Gastroesophageal sphincter (tissue), 4 donors: ENCODE measurements around the gene BUD13. TPM values are rescaled to one million over a fixed set of nuclear protein-coding genes. Genes with fewer than 3 reads are reported as not detected.
"Not testable (repeated sequence)": the region's sequence is repeated elsewhere in the genome, so short reads cannot be mapped to it uniquely, and the experiment has no call there.

ENCODE experiments used
- ATAC-seq: fragments of 150-250 bp; one replicate; pipeline ENCODE4 v1.9.1; 2016; ENCODE audit warnings: mild to moderate bottlenecking, moderate library complexity
- H3K27ac ChIP-seq, 4 donors: fragments of 200-600 bp; sonication (generic) in 3 of 4; 1 replicate in 3 of 4; 2 replicates in 1 of 4; pipeline ENCODE4 v1.5.1; 2016 to 2019
- H3K27me3 ChIP-seq: fragments of 200-600 bp; sonication (generic); one replicate; pipeline ENCODE4 v1.5.1; 2019
- H3K36me3 ChIP-seq, 2 donors: fragments of 200-600 bp; sonication (generic); one replicate each; pipeline ENCODE4 v1.5.1; 2019; ENCODE audit warnings: control low read depth in 1 of 2
- H3K4me1 ChIP-seq, 3 donors: fragments of 200-600 bp; sonication (generic); 1 replicate in 2 of 3; 2 replicates in 1 of 3; pipeline ENCODE4 v1.5.1; 2016 to 2019; ENCODE audit warnings: control low read depth in 2 of 3
- H3K4me3 ChIP-seq, 2 donors: fragments of 200-600 bp; sonication (generic); one replicate each; pipeline ENCODE4 v1.5.1; 2019; ENCODE audit warnings: mild to moderate bottlenecking in 1 of 2, moderate library complexity in 1 of 2
- H3K9me3 ChIP-seq, 3 donors: fragments of 200-600 bp; sonication (generic); one replicate each; pipeline ENCODE4 v1.5.1; 2017 to 2019; ENCODE audit warnings: control low read depth in 2 of 3
- EP300 ChIP-seq: sonication (generic); formaldehyde crosslinking; IDR thresholded peaks from one replicate; pipeline ENCODE4 v1.6.1; 2017; ENCODE audit warnings: antibody characterized with exemption, mild to moderate bottlenecking
- POLR2A ChIP-seq, 2 donors: fragments of 450-650 bp; IDR thresholded peaks; one replicate each; pipeline ENCODE4 v1.6.1; 2017; ENCODE audit warnings: antibody characterized with exemption in 2 of 2, mild to moderate bottlenecking in 2 of 2, moderate library complexity in 1 of 2
- POLR2AphosphoS5 ChIP-seq: sonication (generic); formaldehyde crosslinking; IDR thresholded peaks from one replicate; pipeline ENCODE4 v1.6.1; 2017; ENCODE audit warnings: antibody characterized with exemption
- WGBS, 2 donors: methylation state at CpG; one replicate each; pipeline ENCODE4 v1.1.5; 2018; ENCODE audit warnings: low coverage in 1 of 2; 5-methylcytosine and 5-hydroxymethylcytosine counted together
- total RNA-seq, 4 donors: library from RNA; depleted of rRNA; stranded (reverse); fragments of >200 nt; gene quantifications; one replicate each; pipeline ENCODE4 v1.1.0, GENCODE V29; 2016
- TF ChIP-seq, protein P1 (sequence below), 4 experiments: fragments of 200-600 bp in 2 of 4; fragments of 450-650 bp in 2 of 4; sonication (generic) in 1 of 4; IDR thresholded peaks; one replicate each; pipeline ENCODE4 v1.5.1; 2017 to 2019; ENCODE audit warnings: antibody characterized with exemption in 4 of 4, mild to moderate bottlenecking in 2 of 4, moderate library complexity in 2 of 4

The BUD13 gene
- total RNA-seq, 4 donors from 2014 or later: 13.5 to 17.3 (median 15.8) TPM

DNA sequence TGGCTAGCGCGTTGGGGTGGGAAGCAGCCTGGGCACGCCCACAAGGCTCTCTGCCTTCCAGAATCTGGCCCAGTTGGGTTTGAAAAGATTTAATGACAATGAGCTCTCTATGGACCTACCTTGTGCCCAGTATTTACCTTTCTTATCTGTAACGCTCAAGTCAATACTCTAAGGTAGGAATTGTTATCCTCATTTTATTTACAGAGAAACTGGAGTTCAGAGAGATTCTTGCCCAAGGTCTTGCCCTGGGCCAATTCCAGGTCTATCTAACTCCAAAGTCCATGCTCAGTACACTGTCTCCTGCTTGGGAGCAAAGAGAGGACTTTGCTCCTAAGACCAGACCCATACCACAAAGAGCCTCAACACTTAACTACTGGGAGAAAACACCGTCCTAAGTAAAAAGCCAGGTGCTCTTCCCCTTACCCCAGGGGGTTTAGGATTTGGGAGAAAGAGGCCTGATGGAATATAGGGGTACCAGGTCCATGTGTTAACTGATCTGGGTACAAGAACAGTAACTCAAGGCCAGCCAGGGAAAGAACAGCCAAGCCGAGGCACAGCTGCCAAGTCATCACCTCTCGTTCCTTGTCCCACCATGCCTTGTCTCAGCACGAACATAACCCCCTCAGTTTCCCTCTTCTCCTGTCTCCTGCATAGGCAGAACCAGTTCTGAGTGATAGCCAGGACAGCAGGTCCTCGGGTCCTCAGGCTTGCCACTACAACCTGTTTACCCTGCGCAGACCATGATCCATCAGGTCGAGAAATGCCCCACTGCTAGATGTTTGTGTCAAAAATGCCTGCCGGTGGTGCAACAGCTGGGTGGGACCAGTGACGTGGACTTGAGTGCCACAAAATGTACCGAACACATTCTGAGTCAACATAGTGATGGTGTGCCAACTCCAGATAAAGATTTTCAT lies 35.7 kb upstream of the BUD13 start:
- WGBS, 2 donors: 72 to 94% methylated on average over 4 to 14 of the region's 14 CpGs
- H3K4me3 ChIP-seq: no peak overlapping the region
- H3K9me3 ChIP-seq: no peaks in the 10 kb centered on the region
- no peaks in the 10 kb centered on the region for H3K4me1 ChIP-seq
- TF ChIP-seq EP300: no peak
- H3K36me3 ChIP-seq: no peaks in the 10 kb centered on the region
- peaks cover 5% of the 10 kb centered on the region for H3K27me3 ChIP-seq
- ATAC-seq: no peak
- no peak overlapping the region for H3K27ac ChIP-seq

- no peak for ATAC-seq
- Histone ChIP-seq H3K4me3 (no peak overlapping the region), H3K9me3 (no peaks in the 10 kb centered on the region), H3K27ac (no peak overlapping the region), H3K36me3 (no peaks in the 10 kb centered on the region), H3K27me3 (peaks cover 5% of the 10 kb centered on the region), H3K4me1 (no peaks in the 10 kb centered on the region)
- TF ChIP-seq EP300 (no peak), POLR2A (IDR thresholded peaks at IDR 0.05) (no peak), POLR2AphosphoS5 (no peak)
- TF ChIP-seq, protein P1, sequence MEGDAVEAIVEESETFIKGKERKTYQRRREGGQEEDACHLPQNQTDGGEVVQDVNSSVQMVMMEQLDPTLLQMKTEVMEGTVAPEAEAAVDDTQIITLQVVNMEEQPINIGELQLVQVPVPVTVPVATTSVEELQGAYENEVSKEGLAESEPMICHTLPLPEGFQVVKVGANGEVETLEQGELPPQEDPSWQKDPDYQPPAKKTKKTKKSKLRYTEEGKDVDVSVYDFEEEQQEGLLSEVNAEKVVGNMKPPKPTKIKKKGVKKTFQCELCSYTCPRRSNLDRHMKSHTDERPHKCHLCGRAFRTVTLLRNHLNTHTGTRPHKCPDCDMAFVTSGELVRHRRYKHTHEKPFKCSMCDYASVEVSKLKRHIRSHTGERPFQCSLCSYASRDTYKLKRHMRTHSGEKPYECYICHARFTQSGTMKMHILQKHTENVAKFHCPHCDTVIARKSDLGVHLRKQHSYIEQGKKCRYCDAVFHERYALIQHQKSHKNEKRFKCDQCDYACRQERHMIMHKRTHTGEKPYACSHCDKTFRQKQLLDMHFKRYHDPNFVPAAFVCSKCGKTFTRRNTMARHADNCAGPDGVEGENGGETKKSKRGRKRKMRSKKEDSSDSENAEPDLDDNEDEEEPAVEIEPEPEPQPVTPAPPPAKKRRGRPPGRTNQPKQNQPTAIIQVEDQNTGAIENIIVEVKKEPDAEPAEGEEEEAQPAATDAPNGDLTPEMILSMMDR (IDR thresholded peaks at IDR 0.05): no peak
- WGBS, 2 donors: 90 to 97% methylated on average over 5 to 6 of the region's 6 CpGs
These were observed 34.9 kb upstream of the BUD13 start for GRCh38 chr11:116807601-116808261.

DNA sequence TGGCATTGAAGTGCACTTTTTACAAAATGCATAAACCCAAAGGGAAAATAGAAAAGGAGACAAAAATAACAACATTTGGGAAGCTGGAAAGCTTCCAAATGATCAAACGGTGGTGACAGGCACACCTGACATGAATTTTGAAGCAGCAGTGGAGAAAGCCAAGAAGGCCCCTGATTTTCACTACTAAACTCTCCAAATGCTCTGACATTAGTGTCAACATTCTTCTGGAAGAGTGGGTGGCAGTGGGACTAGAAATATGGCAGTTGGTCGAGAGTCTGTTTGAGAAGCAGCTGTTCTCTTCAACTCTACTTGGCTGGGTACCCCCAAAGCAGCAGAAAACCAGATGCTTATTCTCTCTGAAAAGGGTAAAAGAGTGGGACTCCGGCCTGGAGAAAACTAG lies 31.2 kb upstream of the BUD13 start:
- WGBS, 2 donors: 56 to 57% methylated on average over 3 of the region's 3 CpGs
- ATAC-seq: no peak
- Histone ChIP-seq H3K27ac (no peak overlapping the region), H3K9me3 (no peaks in the 10 kb centered on the region), H3K27me3 (peaks cover 9% of the 10 kb centered on the region), H3K36me3 (no peaks in the 10 kb centered on the region), H3K4me3 (no peak overlapping the region), H3K4me1 (no peaks in the 10 kb centered on the region)
- TF ChIP-seq POLR2A (IDR thresholded peaks at IDR 0.05): no peak
- TF ChIP-seq EP300: no peak
- no peak for TF ChIP-seq POLR2AphosphoS5
- TF ChIP-seq, protein P1 (IDR thresholded peaks at IDR 0.05): no peak

GRCh38 chr11:116801662-116802061 lies 28.9 kb upstream of the BUD13 start:
- not testable (repeated sequence) for H3K4me1 ChIP-seq, H3K9me3 ChIP-seq, H3K36me3 ChIP-seq, ATAC-seq, H3K27me3 ChIP-seq, H3K27ac ChIP-seq, H3K4me3 ChIP-seq

GRCh38 chr11:116800610-116801009 lies 27.8 kb upstream of the BUD13 start:
- 79 to 88% methylated on average over 2 of the region's 2 CpGs for WGBS, 2 donors

More at GRCh38 chr11:116800610-116801009, 27.8 kb upstream of the BUD13 start:
- H3K36me3 ChIP-seq: no peaks in the 10 kb centered on the region
- ATAC-seq: no peak
- no peak overlapping the region for H3K4me3 ChIP-seq
- no peaks in the 10 kb centered on the region for H3K4me1 ChIP-seq
- H3K27me3 ChIP-seq: peaks cover 4% of the 10 kb centered on the region
- H3K9me3 ChIP-seq: no peaks in the 10 kb centered on the region
- no peak overlapping the region for H3K27ac ChIP-seq
- TF ChIP-seq, protein P1 (IDR thresholded peaks at IDR 0.05): no peak
- no peak for TF ChIP-seq POLR2AphosphoS5
- TF ChIP-seq EP300: no peak
- TF ChIP-seq POLR2A (IDR thresholded peaks at IDR 0.05): no peak
